Body of pancreas (tissue), 4 donors: Measurements from ENCODE around the gene PMPCA. TPM values are rescaled to one million over a fixed set of nuclear protein-coding genes. Genes with fewer than 3 reads are reported as not detected.

Source experiments
- ATAC-seq: fragments of 150-250 bp; one replicate; pipeline ENCODE4 v1.9.1; 2016
- DNase-seq, 4 donors: peaks; one replicate each; pipeline ENCODE4 v3.0.0-alpha.2; 2019
- H3K27ac ChIP-seq, 4 donors: fragments of 200-600 bp; sonication (generic); 1 replicate in 3 of 4; 2 replicates in 1 of 4; pipeline versions ENCODE4 v1.5.1 to v1.6.1; 2016 to 2019; ENCODE audit warnings: mild to moderate bottlenecking in 1 of 4, mixed read lengths in 1 of 4, moderate library complexity in 1 of 4
- H3K27me3 ChIP-seq, 2 donors: fragments of 200-600 bp; sonication (generic); one replicate each; pipeline ENCODE4 v1.6.0; 2016; ENCODE audit warnings: mild to moderate bottlenecking in 1 of 2
- H3K36me3 ChIP-seq, 2 donors: fragments of 200-600 bp; sonication (generic); replicated peaks in 1 of 2; 2 replicates each; pipeline ENCODE4 v1.5.1; 2016; ENCODE audit warnings: low read depth in 2 of 2; ENCODE audit not compliant: insufficient read depth in 1 of 2
- H3K4me1 ChIP-seq: fragments of 200-600 bp; sonication (generic); one replicate; pipeline ENCODE4 v1.6.0; 2016
- H3K4me3 ChIP-seq, 2 donors: fragments of 200-600 bp; sonication (generic); 1 replicate in 1 of 2; 2 replicates in 1 of 2; pipeline ENCODE4 v1.5.1; 2016 to 2019
- H3K9me3 ChIP-seq, 3 donors: fragments of 200-600 bp; sonication (generic); 1 replicate in 2 of 3; 2 replicates in 1 of 3; pipeline ENCODE4 v1.5.1; 2016
- CTCF ChIP-seq, 7 experiments: fragments of 450-650 bp in 4 of 7; fragments of 200-600 bp in 3 of 7; sonication (generic) in 3 of 7; IDR thresholded peaks; one replicate each; pipeline ENCODE4 v1.5.1; 2016 to 2019; ENCODE audit warnings: antibody characterized with exemption in 7 of 7
- POLR2A ChIP-seq, 3 donors: fragments of 450-650 bp; IDR thresholded peaks; one replicate each; pipeline ENCODE4 v1.6.1; 2016; ENCODE audit warnings: antibody characterized with exemption in 3 of 3, mild to moderate bottlenecking in 2 of 3
- WGBS, 2 donors: methylation state at CpG; one replicate each; pipeline ENCODE4 v1.1.5; 2017; 5-methylcytosine and 5-hydroxymethylcytosine counted together
- intact Hi-C: fragments of 100-400 bp; cut with DNase I; formaldehyde crosslinking; loops from one replicate; pipeline ENCODE4 v1.15.1; 2023
- total RNA-seq, 2 donors: library from RNA; depleted of rRNA; stranded (reverse); fragments of >200 nt; gene quantifications; one replicate each; pipeline ENCODE4 v1.1.0, GENCODE V29; 2016

Gene PMPCA
- total RNA-seq, 2 donors from 2014 or later, result 23.6 to 25.1 TPM

GRCh38 chr9:136429075-136429628 lies 18.7 kb downstream of the PMPCA start:
- DNase-seq (no peak), ATAC-seq (no peak)
- Histone ChIP-seq H3K27ac (no peak overlapping the region), H3K4me3 (no peak overlapping the region), H3K36me3 (peaks cover 0 to 5% of the 10 kb centered on the region in 2 donors), H3K4me1 (no peaks in the 10 kb centered on the region), H3K27me3 (no peaks in the 10 kb centered on the region), H3K9me3 (no peaks in the 10 kb centered on the region)
- no peak for TF ChIP-seq POLR2A (IDR thresholded peaks at IDR 0.05)
- no peak for TF ChIP-seq CTCF (IDR thresholded peaks at IDR 0.05)
- WGBS, 2 donors, result 88 to 90% methylated on average over 16 to 21 of the region's 21 CpGs
- intact Hi-C loops, result no loop called here

- Histone ChIP-seq H3K36me3 (peaks cover 0 to under 1% of the 10 kb centered on the region in 2 donors), H3K27ac (no peak overlapping the region), H3K27me3 (no peaks in the 10 kb centered on the region), H3K9me3 (no peaks in the 10 kb centered on the region), H3K4me3 (no peak overlapping the region), H3K4me1 (no peaks in the 10 kb centered on the region)
- TF ChIP-seq CTCF (IDR thresholded peaks at IDR 0.05) (no peak), POLR2A (IDR thresholded peaks at IDR 0.05) (no peak)
- 84 to 86% methylated on average over 24 to 32 of the region's 32 CpGs for WGBS, 2 donors
- DNase-seq (no peak), ATAC-seq (no peak)
- intact Hi-C loops, result no loop called here
These were observed 19.4 kb downstream of the PMPCA start for GRCh38 chr9:136429683-136430491.

GRCh38 chr9:136430588-136431234 lies 20.3 kb downstream of the PMPCA start:
- WGBS, 2 donors, result 92% methylated on average over 16 to 25 of the region's 29 CpGs
- no peak for DNase-seq
- no peaks in the 10 kb centered on the region for H3K36me3 ChIP-seq

GRCh38 chr9:136431782-136432350 lies 21.4 kb downstream of the PMPCA start:
- Histone ChIP-seq H3K9me3 (no peaks in the 10 kb centered on the region), H3K27ac (no peak overlapping the region), H3K4me3 (no peak overlapping the region), H3K27me3 (no peaks in the 10 kb centered on the region), H3K36me3 (no peaks in the 10 kb centered on the region), H3K4me1 (peaks cover 7% of the 10 kb centered on the region)
- DNase-seq (no peak), ATAC-seq (no peak)
- TF ChIP-seq CTCF (IDR thresholded peaks at IDR 0.05) (no peak), POLR2A (IDR thresholded peaks at IDR 0.05) (no peak)
- 96 to 97% methylated on average over 6 to 11 of the region's 36 CpGs for WGBS, 2 donors
- intact Hi-C loops, result no loop called here

More at GRCh38 chr9:136430588-136431234, 20.3 kb downstream of the PMPCA start:
- TF ChIP-seq CTCF (IDR thresholded peaks at IDR 0.05), result no peak
- no peak for TF ChIP-seq POLR2A (IDR thresholded peaks at IDR 0.05)
- no peaks in the 10 kb centered on the region for H3K9me3 ChIP-seq
- H3K27me3 ChIP-seq, result no peaks in the 10 kb centered on the region
- no peak for ATAC-seq
- H3K4me3 ChIP-seq, result no peak overlapping the region
- H3K4me1 ChIP-seq, result no peaks in the 10 kb centered on the region
- intact Hi-C loops, result no loop called here
- H3K27ac ChIP-seq, result no peak overlapping the region
